Smooth muscle cell (in vitro differentiated cells): ENCODE measurements around the gene NDUFV2. TPM values are rescaled to one million over a fixed set of nuclear protein-coding genes. Genes with fewer than 3 reads are reported as not detected.
"Not testable (repeated sequence)": the region's sequence is repeated elsewhere in the genome, so short reads cannot be mapped to it uniquely, and the experiment has no call there.

Source experiments
- DNase-seq: peaks from one replicate; lab custom pipeline; 2025; ENCODE audit not compliant: unreplicated experiment; lab: John Stamatoyannopoulos, UW
- H2AFZ ChIP-seq: fragments of 200-600 bp; sonication (generic); 2 replicates; pipeline ENCODE4 v1.6.0; 2016; ENCODE audit warnings: antibody characterized with exemption, low read depth, mild to moderate bottlenecking
- H3F3A ChIP-seq: fragments of 200-600 bp; sonication (generic); 2 replicates; pipeline ENCODE4 v1.6.0; 2017; ENCODE audit warnings: antibody characterized with exemption, low read depth
- H3K27ac ChIP-seq: fragments of 200-600 bp; sonication (generic); 2 replicates; pipeline ENCODE4 v1.5.1; 2016; ENCODE audit warnings: low read depth, mild to moderate bottlenecking
- H3K27me3 ChIP-seq: fragments of 200-600 bp; sonication (generic); 2 replicates; pipeline ENCODE4 v1.6.1; 2016; ENCODE audit warnings: low read depth, mild to moderate bottlenecking
- H3K36me3 ChIP-seq: fragments of 200-600 bp; sonication (generic); 2 replicates; pipeline ENCODE4 v1.5.1; 2016; ENCODE audit warnings: low read depth
- H3K4me1 ChIP-seq: fragments of 200-600 bp; sonication (generic); 2 replicates; pipeline ENCODE4 v1.5.1; 2016; ENCODE audit warnings: low read depth
- H3K4me2 ChIP-seq: fragments of 200-600 bp; sonication (generic); 2 replicates; pipeline ENCODE4 v1.6.0; 2016; ENCODE audit warnings: mild to moderate bottlenecking
- H3K4me3 ChIP-seq: fragments of 200-600 bp; sonication (generic); 2 replicates; pipeline ENCODE4 v1.5.1; 2016; ENCODE audit warnings: mild to moderate bottlenecking
- H3K79me2 ChIP-seq: fragments of 200-600 bp; sonication (generic); 2 replicates; pipeline ENCODE4 v1.6.0; 2016; ENCODE audit warnings: low read depth, mild to moderate bottlenecking
- H3K9ac ChIP-seq: fragments of 200-600 bp; sonication (generic); 2 replicates; pipeline ENCODE4 v1.6.0; 2016; ENCODE audit warnings: low read depth
- H3K9me3 ChIP-seq: fragments of 200-600 bp; sonication (generic); replicated peaks from 2 replicates; pipeline ENCODE4 v1.5.1; 2016; ENCODE audit warnings: low read depth
- H4K20me1 ChIP-seq: fragments of 200-600 bp; sonication (generic); 2 replicates; pipeline ENCODE4 v1.6.0; 2016; ENCODE audit warnings: low read depth
- WGBS: methylation state at CpG from one replicate; pipeline ENCODE4 v1.1.7; 2016; ENCODE audit warnings: low lambda C conversion rate; 5-methylcytosine and 5-hydroxymethylcytosine counted together
- polyA plus RNA-seq: library from polyadenylated mRNA; unstranded; fragments of >200 nt; fragmentation: Nextera tagmentation; extraction: Ambion mirVana; gene quantifications from 2 replicates; pipeline ENCODE4 v1.2.1, GENCODE V29; 2016
- total RNA-seq: library from RNA; depleted of rRNA; stranded (reverse); fragments of >200 nt; gene quantifications from 2 replicates; pipeline ENCODE4 v1.2.3, GENCODE V29; 2014
- TF ChIP-seq, protein P1 (sequence below): fragments of 200-600 bp; sonication (generic); IDR thresholded peaks from 2 replicates; pipeline ENCODE4 v1.5.1; 2017; ENCODE audit warnings: borderline replicate concordance, mild to moderate bottlenecking, antibody characterized with exemption; ENCODE audit not compliant: insufficient read depth, poor library complexity, severe bottlenecking

Gene NDUFV2
- total and polyA plus RNA-seq, 2 experiments from 2014 or later: 117 to 200 TPM

DNA sequence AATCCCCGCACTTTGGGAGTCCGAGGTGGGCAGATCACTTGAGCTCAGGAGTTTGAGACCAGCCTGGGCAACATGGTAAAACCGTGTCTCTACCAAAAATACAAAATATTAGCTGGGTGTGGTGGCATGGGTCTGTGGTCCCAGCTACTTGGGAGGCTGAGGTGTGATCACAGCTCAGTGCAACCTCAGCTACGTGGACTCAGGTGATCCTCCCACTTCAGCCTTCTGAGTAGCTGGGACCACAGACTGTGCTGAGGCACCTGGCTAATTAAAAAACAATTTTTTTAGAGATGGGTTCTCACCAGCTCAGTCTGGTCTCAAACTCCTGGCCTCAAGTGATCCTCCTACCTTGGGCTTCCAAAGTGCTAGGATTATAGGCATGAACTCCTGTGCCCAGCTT is 57.5 kb downstream of the NDUFV2 start:
- H4K20me1 ChIP-seq: peaks cover 70% of the 10 kb centered on the region

DNA sequence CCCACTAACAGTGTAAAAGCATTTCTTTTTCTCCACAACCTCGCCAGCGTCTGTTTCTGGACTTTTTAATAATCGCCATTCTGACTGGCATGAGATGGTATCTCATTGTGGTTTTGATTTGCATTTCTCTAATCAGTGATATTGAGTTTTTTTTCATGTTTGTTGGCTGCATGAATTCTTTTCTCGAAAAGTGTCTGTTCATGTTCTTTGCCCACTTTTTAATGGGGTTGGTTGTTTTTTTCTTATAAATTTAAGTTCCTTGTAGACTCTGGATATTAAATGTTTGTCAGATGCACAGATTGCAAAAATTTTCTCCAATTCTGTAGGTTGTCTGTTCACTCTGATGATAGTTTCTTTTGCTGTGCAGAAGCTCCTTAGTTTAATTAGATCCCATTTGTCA is 60.2 kb downstream of the NDUFV2 start:
- H3K27me3 ChIP-seq, H3K36me3 ChIP-seq, H3F3A ChIP-seq, H2AFZ ChIP-seq, H3K4me1 ChIP-seq, H3K4me3 ChIP-seq, H3K9me3 ChIP-seq, H3K27ac ChIP-seq, H3K9ac ChIP-seq, DNase-seq, H3K4me2 ChIP-seq: not testable (repeated sequence)
- H4K20me1 ChIP-seq: peaks cover 50% of the 10 kb centered on the region
- H3K79me2 ChIP-seq: peaks cover 76% of the 10 kb centered on the region
- WGBS: 97% methylated on average over 4 of the region's 4 CpGs

More for the DNA sequence above, 57.5 kb downstream of the NDUFV2 start:
- Histone ChIP-seq H3K27me3 (no peaks in the 10 kb centered on the region), H3K79me2 (peaks cover 94% of the 10 kb centered on the region), H3F3A (no peaks in the 10 kb centered on the region), H3K9ac (no peak overlapping the region), H3K27ac (no peak overlapping the region), H2AFZ (no peak overlapping the region), H3K36me3 (no peaks in the 10 kb centered on the region), H3K9me3 (peaks cover 3% of the 10 kb centered on the region), H3K4me2 (no peak overlapping the region), H3K4me3 (no peak overlapping the region), H3K4me1 (no peaks in the 10 kb centered on the region)
- no peak for DNase-seq
- 90% methylated on average over 4 of the region's 4 CpGs for WGBS
- TF ChIP-seq, protein P1, sequence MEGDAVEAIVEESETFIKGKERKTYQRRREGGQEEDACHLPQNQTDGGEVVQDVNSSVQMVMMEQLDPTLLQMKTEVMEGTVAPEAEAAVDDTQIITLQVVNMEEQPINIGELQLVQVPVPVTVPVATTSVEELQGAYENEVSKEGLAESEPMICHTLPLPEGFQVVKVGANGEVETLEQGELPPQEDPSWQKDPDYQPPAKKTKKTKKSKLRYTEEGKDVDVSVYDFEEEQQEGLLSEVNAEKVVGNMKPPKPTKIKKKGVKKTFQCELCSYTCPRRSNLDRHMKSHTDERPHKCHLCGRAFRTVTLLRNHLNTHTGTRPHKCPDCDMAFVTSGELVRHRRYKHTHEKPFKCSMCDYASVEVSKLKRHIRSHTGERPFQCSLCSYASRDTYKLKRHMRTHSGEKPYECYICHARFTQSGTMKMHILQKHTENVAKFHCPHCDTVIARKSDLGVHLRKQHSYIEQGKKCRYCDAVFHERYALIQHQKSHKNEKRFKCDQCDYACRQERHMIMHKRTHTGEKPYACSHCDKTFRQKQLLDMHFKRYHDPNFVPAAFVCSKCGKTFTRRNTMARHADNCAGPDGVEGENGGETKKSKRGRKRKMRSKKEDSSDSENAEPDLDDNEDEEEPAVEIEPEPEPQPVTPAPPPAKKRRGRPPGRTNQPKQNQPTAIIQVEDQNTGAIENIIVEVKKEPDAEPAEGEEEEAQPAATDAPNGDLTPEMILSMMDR: no peak

DNA sequence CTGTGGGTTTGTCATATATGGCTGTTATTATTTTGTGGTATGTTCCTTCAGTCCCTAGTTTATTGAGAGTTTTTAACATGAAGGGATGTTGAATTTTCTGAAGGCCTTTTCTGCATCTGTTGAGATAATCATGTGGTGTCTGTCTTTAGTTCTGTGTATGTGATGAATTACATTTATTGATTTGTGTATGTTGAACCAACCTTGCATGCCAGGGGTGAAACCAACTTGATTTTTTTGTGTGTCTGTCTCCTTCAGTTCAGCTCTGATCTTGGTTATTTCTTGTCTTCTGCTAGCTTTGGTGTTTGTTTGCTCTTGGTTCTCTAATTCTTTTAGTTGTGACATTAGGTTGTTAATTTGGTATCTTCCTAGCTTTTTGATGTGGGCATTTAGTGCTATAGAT is 61.6 kb downstream of the NDUFV2 start:
- not testable (repeated sequence) for H3K27me3 ChIP-seq, H3K36me3 ChIP-seq, DNase-seq, H3K27ac ChIP-seq, H3K4me2 ChIP-seq, H3K4me3 ChIP-seq, H3K4me1 ChIP-seq, H3K9ac ChIP-seq, H2AFZ ChIP-seq, H3K9me3 ChIP-seq, H3F3A ChIP-seq
- Histone ChIP-seq H4K20me1 (peaks cover 46% of the 10 kb centered on the region), H3K79me2 (peaks cover 72% of the 10 kb centered on the region)

DNA sequence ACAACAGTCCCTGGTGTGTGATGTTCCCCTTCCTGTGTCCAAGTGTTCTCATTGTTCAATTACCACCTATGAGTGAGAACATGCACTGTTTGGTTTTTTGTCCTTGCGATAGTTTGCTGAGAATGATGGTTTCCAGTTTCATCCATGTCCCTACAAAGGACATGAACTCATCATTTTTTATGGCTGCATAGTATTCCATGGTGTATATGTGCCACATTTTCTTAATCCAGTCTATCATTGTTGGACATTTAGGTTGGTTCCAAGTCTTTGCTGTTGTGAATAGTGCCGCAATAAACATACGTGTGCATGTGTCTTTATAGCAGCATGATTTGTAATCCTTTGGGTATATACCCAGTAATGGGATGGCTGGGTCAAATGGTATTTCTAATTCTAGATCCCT is 63.4 kb downstream of the NDUFV2 start:
- H3K79me2 ChIP-seq: peaks cover 67% of the 10 kb centered on the region
- not testable (repeated sequence) for H3K4me1 ChIP-seq, H3K9ac ChIP-seq, H3K9me3 ChIP-seq, DNase-seq, H3K36me3 ChIP-seq, H3K27me3 ChIP-seq, H3K4me3 ChIP-seq, H2AFZ ChIP-seq, H3K4me2 ChIP-seq, H3K27ac ChIP-seq, H3F3A ChIP-seq
- 94% methylated on average over 3 of the region's 3 CpGs for WGBS
- H4K20me1 ChIP-seq: peaks cover 44% of the 10 kb centered on the region

DNA sequence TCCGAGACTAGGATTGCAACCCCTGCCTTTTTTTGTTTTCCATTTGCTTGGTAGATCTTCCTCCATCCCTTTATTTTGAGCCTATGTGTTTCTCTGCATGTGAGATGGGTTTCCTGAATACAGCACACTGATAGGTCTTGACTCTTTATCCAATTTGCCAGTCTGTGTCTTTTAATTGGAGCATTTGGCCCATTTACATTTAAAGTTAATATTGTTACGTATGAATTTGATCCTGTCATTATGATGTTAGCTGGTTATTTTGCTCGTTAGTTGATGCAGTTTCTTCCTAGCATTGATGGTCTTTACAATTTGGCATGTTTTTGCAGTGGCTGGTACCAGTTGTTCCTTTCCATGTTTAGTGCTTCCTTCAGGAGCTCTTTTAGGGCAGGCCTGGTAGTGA is 67.0 kb downstream of the NDUFV2 start:
- H3K27ac ChIP-seq, H3K27me3 ChIP-seq, H3F3A ChIP-seq, H2AFZ ChIP-seq, H3K9ac ChIP-seq, H3K36me3 ChIP-seq, DNase-seq, H3K4me1 ChIP-seq, H3K4me2 ChIP-seq, H3K9me3 ChIP-seq, H3K4me3 ChIP-seq: not testable (repeated sequence)
- Histone ChIP-seq H3K79me2 (peaks cover 68% of the 10 kb centered on the region), H4K20me1 (peaks cover 61% of the 10 kb centered on the region)
- WGBS: 91% methylated on average over 3 of the region's 3 CpGs

DNA sequence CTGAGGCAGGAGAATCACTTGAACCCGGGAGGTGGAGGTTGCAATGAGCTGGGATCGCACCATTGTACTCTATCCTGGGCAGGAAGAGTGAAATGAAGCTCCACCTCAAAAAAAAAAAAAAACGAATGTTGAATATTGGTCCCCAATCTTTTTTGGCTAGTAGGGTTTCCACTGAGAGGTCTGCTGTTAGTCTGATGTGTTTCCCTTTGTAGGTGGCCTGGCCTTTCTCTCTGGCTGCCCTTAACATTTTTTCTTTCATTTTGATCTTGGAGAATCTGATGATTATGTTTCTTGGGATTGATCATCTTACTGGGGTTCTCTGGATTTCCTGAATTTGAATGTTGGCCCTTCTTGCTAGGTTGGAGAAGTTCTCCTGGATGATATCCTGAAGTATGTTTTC is 69.4 kb downstream of the NDUFV2 start:
- H3K36me3 ChIP-seq, H3K27ac ChIP-seq, H2AFZ ChIP-seq, H3K4me1 ChIP-seq, H3K4me2 ChIP-seq, H3F3A ChIP-seq, H3K9me3 ChIP-seq, H3K9ac ChIP-seq, H3K4me3 ChIP-seq, DNase-seq, H3K27me3 ChIP-seq: not testable (repeated sequence)
- peaks cover 82% of the 10 kb centered on the region for H3K79me2 ChIP-seq
- WGBS: 95% methylated on average over 3 of the region's 3 CpGs
- H4K20me1 ChIP-seq: peaks cover 81% of the 10 kb centered on the region
